ENCODE results near the gene SPRR4.

DNA sequence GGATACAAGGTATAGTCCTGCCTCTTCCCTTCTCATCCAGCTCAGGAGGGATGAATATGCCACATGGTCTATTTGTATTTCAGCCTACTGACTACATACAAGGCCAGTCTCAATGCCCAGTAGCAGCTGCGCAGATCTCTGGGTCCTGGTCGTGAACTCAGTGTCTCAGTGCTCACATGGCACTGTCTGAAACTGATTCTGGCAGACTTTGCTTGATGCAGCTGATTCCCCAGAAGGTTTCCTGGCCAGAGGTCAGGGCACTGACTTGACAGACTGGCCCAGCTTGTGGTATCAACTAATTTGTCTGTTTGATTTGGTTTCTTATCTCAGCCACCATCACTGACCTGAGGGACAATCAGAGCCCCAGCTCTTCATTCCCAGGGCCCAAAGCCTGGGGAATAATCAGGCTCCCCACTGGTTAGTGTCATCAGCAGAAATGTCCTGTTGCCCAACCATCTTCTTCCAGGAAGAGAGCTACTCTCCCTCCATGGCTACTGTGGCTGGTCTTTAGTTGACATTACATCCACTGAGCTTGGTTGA, 7.5 kb upstream of the SPRR4 start:
- TF ChIP-seq, protein P1, sequence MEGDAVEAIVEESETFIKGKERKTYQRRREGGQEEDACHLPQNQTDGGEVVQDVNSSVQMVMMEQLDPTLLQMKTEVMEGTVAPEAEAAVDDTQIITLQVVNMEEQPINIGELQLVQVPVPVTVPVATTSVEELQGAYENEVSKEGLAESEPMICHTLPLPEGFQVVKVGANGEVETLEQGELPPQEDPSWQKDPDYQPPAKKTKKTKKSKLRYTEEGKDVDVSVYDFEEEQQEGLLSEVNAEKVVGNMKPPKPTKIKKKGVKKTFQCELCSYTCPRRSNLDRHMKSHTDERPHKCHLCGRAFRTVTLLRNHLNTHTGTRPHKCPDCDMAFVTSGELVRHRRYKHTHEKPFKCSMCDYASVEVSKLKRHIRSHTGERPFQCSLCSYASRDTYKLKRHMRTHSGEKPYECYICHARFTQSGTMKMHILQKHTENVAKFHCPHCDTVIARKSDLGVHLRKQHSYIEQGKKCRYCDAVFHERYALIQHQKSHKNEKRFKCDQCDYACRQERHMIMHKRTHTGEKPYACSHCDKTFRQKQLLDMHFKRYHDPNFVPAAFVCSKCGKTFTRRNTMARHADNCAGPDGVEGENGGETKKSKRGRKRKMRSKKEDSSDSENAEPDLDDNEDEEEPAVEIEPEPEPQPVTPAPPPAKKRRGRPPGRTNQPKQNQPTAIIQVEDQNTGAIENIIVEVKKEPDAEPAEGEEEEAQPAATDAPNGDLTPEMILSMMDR (IDR thresholded peaks at IDR 0.05): no peak
- no peak for TF ChIP-seq POLR2A (IDR thresholded peaks at IDR 0.05)
- TF ChIP-seq EP300 (IDR thresholded peaks at IDR 0.05): no peak

Data from ovary (tissue), 3 donors.